ENCODE data around the gene CYP4F3. TPM values are rescaled to one million over a fixed set of nuclear protein-coding genes. Genes with fewer than 3 reads are reported as not detected.

Gene CYP4F3
- total RNA-seq, 1 donor from 2014 or later = not detected

DNA sequence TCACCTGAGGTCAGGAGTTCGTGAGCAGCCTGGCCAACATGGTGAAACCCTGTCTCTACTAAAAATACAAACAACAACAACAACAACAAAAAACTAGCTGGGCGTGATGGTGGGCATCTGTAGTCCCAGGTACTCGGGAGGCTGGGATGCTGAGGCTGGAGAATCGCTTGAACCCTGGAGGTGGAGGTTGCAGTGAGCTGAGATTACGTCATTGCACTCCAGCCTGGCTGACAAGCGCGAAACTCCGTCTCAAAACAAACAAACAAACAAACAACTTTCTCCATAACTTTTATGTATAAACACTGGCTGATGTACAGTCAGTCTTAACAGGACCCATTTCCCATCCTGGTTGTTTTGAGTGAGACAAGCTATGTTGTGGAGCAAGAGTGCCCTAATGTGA is 31.4 kb upstream of the CYP4F3 start:
- no peak overlapping the region for H3K27ac Mint-ChIP-seq (ENCODE audit: unreplicated experiment)

DNA sequence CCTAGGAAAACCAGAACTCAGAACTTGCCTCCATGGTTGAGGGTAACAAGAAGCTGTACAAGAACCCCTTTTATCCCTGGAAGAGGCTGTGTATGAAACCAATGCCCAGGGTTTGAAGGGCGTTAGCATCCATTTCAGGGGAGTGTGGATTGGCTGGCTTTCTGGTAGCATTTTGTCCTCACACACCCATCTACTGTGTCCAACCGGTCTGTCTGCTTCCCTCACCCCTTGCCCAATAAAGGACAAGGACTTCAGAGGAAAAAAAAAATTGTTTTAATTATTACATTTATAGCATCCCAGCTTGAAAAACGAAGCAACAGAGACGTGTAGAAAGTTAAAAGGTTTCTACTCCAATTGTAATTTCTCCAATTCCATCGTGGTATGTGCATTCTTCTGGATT is 28.4 kb upstream of the CYP4F3 start:
- DNase-seq (ENCODE audit: extremely low spot score, unreplicated experiment) = peak; percentile 4
- no peaks in the 10 kb centered on the region for H3K27me3 Mint-ChIP-seq (ENCODE audit: unreplicated experiment)
- H3K27ac Mint-ChIP-seq (ENCODE audit: unreplicated experiment) = no peak overlapping the region
- no peak overlapping the region for H3K4me3 Mint-ChIP-seq (ENCODE audit: unreplicated experiment)
- TF ChIP-seq, protein P1, sequence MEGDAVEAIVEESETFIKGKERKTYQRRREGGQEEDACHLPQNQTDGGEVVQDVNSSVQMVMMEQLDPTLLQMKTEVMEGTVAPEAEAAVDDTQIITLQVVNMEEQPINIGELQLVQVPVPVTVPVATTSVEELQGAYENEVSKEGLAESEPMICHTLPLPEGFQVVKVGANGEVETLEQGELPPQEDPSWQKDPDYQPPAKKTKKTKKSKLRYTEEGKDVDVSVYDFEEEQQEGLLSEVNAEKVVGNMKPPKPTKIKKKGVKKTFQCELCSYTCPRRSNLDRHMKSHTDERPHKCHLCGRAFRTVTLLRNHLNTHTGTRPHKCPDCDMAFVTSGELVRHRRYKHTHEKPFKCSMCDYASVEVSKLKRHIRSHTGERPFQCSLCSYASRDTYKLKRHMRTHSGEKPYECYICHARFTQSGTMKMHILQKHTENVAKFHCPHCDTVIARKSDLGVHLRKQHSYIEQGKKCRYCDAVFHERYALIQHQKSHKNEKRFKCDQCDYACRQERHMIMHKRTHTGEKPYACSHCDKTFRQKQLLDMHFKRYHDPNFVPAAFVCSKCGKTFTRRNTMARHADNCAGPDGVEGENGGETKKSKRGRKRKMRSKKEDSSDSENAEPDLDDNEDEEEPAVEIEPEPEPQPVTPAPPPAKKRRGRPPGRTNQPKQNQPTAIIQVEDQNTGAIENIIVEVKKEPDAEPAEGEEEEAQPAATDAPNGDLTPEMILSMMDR (IDR thresholded peaks at IDR 0.05) = no peak
- H3K9me3 Mint-ChIP-seq (ENCODE audit: unreplicated experiment) = peaks cover under 1% of the 10 kb centered on the region
- H3K4me1 Mint-ChIP-seq (ENCODE audit: unreplicated experiment) = no peaks in the 10 kb centered on the region
- H3K36me3 Mint-ChIP-seq (ENCODE audit: unreplicated experiment) = no peaks in the 10 kb centered on the region

More for the DNA sequence above, 31.4 kb upstream of the CYP4F3 start:
- Mint-ChIP-seq H3K4me1 (ENCODE audit: unreplicated experiment) (no peaks in the 10 kb centered on the region), H3K36me3 (ENCODE audit: unreplicated experiment) (no peaks in the 10 kb centered on the region), H3K9me3 (ENCODE audit: unreplicated experiment) (no peaks in the 10 kb centered on the region), H3K27me3 (ENCODE audit: unreplicated experiment) (no peaks in the 10 kb centered on the region), H3K4me3 (ENCODE audit: unreplicated experiment) (no peak overlapping the region)
- DNase-seq (ENCODE audit: extremely low spot score, unreplicated experiment) = peak; percentile 25
- TF ChIP-seq, protein P1 (IDR thresholded peaks at IDR 0.05) = no peak

DNA sequence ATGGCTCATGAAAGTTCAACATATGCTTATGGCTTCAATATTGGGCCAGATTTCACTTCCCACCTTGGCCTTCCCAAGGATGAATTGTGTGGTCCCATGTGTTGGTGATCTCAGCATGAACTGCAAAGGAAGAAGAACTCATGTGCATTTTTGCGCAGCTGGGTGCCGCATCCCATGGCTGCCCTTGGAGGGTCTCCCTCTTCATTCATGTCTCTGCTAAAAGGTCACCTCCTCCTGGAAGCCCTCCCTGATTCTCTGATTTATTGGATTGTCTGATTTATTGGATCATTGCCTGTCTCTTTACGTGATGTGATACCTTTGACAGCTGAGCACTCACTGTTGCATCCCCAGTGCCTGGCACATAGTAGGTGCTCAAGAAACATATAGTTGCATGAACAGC is 27.4 kb upstream of the CYP4F3 start:
- Mint-ChIP-seq H3K36me3 (ENCODE audit: unreplicated experiment) (no peaks in the 10 kb centered on the region), H3K4me1 (ENCODE audit: unreplicated experiment) (no peaks in the 10 kb centered on the region), H3K4me3 (ENCODE audit: unreplicated experiment) (no peak overlapping the region), H3K27ac (ENCODE audit: unreplicated experiment) (no peak overlapping the region), H3K9me3 (ENCODE audit: unreplicated experiment) (peaks cover 10% of the 10 kb centered on the region), H3K27me3 (ENCODE audit: unreplicated experiment) (no peaks in the 10 kb centered on the region)
- TF ChIP-seq, protein P1 (IDR thresholded peaks at IDR 0.05) = no peak
- peak; percentile 57 for DNase-seq (ENCODE audit: extremely low spot score, unreplicated experiment)

GRCh38 chr19:15614507-15615379 is 26.0 kb upstream of the CYP4F3 start, which contains the start of gene CYP4F8:
Gene CYP4F8, plus strand, starts transcription at chr19:15615218. Its CDS starts 399 bp downstream, at chr19:15615617.
- Mint-ChIP-seq H3K4me1 (ENCODE audit: unreplicated experiment) (no peaks in the 10 kb centered on the region), H3K27ac (ENCODE audit: unreplicated experiment) (no peak within 1 kb of the TSS), H3K4me3 (ENCODE audit: unreplicated experiment) (no peak within 1 kb of the TSS), H3K27me3 (ENCODE audit: unreplicated experiment) (no peaks in the 10 kb centered on the region), H3K9me3 (ENCODE audit: unreplicated experiment) (peaks cover 12% of the 10 kb centered on the region), H3K36me3 (ENCODE audit: unreplicated experiment) (no peaks in the 10 kb centered on the region)
- TF ChIP-seq, protein P1 (IDR thresholded peaks at IDR 0.05) = no peak
- DNase-seq (ENCODE audit: extremely low spot score, unreplicated experiment) = peak; percentile 70

GRCh38 chr19:15615526-15615925 is 25.2 kb upstream of the CYP4F3 start:
- H3K9me3 Mint-ChIP-seq (ENCODE audit: unreplicated experiment) = peaks cover 12% of the 10 kb centered on the region
- no peak overlapping the region for H3K4me3 Mint-ChIP-seq (ENCODE audit: unreplicated experiment)
- peak; percentile 76 for DNase-seq (ENCODE audit: extremely low spot score, unreplicated experiment)
- TF ChIP-seq, protein P1 (IDR thresholded peaks at IDR 0.05) = no peak
- H3K27me3 Mint-ChIP-seq (ENCODE audit: unreplicated experiment) = no peaks in the 10 kb centered on the region
- H3K4me1 Mint-ChIP-seq (ENCODE audit: unreplicated experiment) = no peaks in the 10 kb centered on the region
- no peaks in the 10 kb centered on the region for H3K36me3 Mint-ChIP-seq (ENCODE audit: unreplicated experiment)
- no peak overlapping the region for H3K27ac Mint-ChIP-seq (ENCODE audit: unreplicated experiment)
